Measurements from ENCODE around the gene STARD5.

The STARD5 gene

DNA sequence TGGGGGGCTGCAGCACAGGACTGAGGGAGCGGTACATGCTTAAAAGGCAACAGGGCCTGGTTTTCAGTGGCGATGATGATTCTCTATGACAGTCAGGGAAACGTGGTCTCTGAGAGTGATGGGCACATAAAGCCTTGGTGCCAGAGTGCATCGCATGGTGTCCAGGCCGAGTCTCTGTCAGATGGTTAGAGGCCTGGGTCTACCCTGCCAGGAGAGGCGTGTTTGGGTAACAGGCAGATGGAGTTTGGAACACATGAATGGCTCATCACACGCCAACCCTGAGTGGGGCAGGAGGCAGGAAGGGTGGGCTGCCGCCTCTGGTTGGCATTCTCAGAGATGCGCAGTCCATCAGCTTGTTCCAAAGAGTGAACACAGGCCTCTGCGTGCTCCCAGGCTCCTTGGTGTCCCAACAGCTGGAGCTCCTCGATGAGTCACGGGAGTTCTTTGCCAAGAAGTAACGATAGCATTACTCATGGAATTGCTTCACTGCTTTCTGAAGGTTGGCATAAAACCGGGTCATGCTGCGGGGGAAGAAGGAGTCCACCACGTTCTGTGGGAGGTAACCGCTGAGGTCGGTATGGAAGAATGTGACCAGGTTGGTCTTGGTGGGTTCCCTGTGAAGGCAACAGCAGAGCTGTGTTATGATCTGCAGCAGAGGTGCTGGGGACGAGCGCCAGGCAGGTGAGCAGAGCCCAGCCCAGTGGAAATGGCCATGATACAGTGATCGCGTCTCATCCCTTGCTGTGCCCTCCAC, 11.0 kb downstream of the STARD5 start:
- 91 to 94% methylated on average over 19 to 22 of the region's 22 CpGs for WGBS, 2 experiments (ENCODE audit: insufficient coverage in 2 of 2)
- Histone ChIP-seq H3K9me3 (ENCODE audit: control insufficient read depth, low read length) (no peaks in the 10 kb centered on the region), H3K4me3 (ENCODE audit: extremely low read depth, insufficient read depth, low read length, poor library complexity, severe bottlenecking) (no peak overlapping the region), H3K4me1 (ENCODE audit: control insufficient read depth, insufficient read depth, low read length, poor library complexity, severe bottlenecking) (no peaks in the 10 kb centered on the region), H3K36me3 (ENCODE audit: control insufficient read depth, insufficient read depth, low read length) (peaks cover 14% of the 10 kb centered on the region), H3K27ac (ENCODE audit: low read depth, low read length, severe bottlenecking) (no peak overlapping the region)

DNA sequence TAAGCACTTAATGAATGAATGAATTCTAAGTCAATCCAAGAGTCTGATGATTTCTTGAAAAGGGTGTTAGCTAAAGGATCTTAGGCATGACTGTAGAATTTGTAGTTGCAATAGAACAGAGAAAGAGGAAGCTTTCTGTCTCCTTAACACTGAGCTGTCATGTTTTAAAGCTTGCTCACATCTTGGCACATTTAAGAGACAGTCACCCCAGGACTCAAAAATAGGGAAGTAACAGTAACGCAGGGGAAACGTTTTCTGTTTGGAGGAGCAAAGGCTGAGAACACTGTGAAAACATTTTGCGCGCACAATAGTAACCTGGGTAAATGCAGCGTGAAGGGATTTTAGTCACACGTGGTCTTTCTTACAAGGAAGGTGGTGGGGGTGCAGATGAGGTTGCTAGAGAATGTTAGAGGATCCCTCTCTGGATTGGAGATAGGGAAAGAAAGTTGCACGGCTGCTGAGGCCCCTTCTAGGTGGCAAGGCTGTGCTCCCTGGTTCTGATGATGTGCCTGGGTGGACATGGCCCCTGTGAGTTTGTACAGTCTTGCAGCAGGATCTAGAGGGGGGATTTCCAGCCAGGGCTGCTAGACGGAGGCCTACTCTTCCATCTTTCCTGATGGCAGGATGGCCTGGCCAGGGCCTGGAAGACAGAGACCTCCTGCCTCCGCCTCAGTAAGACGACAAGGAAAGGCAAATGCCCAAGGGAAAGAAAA, 12.0 kb downstream of the STARD5 start:
- Histone ChIP-seq H3K36me3 (ENCODE audit: control insufficient read depth, insufficient read depth, low read length) (peaks cover 14% of the 10 kb centered on the region), H3K4me3 (ENCODE audit: extremely low read depth, insufficient read depth, low read length, poor library complexity, severe bottlenecking) (no peak overlapping the region), H3K4me1 (ENCODE audit: control insufficient read depth, insufficient read depth, low read length, poor library complexity, severe bottlenecking) (no peaks in the 10 kb centered on the region), H3K9me3 (ENCODE audit: control insufficient read depth, low read length) (no peaks in the 10 kb centered on the region), H3K27ac (ENCODE audit: low read depth, low read length, severe bottlenecking) (no peak overlapping the region)
- 95 to 99% methylated on average over 10 of the region's 10 CpGs for WGBS, 2 experiments (ENCODE audit: insufficient coverage in 2 of 2)

DNA sequence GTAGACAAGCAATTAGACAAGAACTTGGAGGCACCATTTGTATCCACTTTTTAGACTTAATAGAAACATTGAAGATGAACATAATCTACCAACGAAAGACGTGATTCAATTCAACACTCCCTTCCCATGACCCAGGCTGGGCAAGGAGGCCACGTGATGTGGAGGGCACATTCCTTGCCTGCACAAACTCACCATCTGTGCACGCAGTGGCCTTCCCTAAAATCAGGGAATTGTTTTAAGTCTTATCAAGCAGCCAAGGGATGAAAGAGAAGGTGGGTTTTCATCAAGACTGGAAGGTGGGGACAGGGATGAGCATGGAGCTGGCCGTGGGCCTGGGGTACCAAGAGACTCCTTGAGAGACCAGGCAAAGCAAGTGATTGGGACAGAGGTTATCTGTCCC, 13.5 kb downstream of the STARD5 start:
- peaks cover 6% of the 10 kb centered on the region for H3K36me3 ChIP-seq (ENCODE audit: control insufficient read depth, insufficient read depth, low read length)
- no peaks in the 10 kb centered on the region for H3K4me1 ChIP-seq (ENCODE audit: control insufficient read depth, insufficient read depth, low read length, poor library complexity, severe bottlenecking)
- H3K4me3 ChIP-seq (ENCODE audit: extremely low read depth, insufficient read depth, low read length, poor library complexity, severe bottlenecking), result no peak overlapping the region
- 98 to 100% methylated on average over 3 to 5 of the region's 5 CpGs for WGBS, 2 experiments (ENCODE audit: insufficient coverage in 2 of 2)
- no peak overlapping the region for H3K27ac ChIP-seq (ENCODE audit: low read depth, low read length, severe bottlenecking)
- no peaks in the 10 kb centered on the region for H3K9me3 ChIP-seq (ENCODE audit: control insufficient read depth, low read length)

DNA sequence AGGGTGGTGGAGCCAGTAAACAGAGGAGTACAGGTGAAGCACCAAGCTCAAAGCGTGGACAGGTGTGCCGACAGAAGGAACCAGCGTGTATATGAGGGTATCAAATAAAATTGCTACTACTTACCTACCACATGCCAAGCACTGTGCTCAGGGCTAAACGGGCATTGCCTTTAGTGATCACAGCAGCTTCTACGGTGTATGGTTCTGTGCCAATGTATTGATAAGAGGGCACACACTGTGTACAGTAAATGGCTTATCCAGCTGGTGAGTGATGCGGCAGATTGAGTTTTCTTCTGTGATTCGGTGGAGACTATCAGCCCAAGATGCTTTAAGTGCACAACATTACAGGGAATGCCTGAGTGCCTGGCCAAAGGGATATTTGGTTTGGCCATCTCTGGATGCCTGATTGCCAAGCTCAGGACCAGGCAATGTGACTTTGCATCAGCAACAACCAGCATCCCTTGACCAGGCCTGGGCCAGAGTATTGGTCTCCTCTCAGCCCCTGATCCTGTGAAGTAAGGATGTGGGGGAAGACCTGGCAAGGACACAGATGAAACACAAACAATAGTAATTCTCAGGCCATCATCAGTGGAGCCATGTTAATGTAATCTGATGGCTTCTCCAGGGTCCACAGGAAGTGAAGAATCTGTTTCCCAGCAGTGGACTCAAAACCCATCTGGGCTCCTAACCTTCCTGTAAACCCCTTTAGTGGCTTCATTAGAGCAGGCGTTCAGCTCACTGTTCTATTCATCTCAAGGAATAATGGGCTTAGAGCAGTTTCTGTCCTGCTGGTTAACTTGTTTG, 14.1 kb downstream of the STARD5 start:
- H3K4me1 ChIP-seq (ENCODE audit: control insufficient read depth, insufficient read depth, low read length, poor library complexity, severe bottlenecking), result no peaks in the 10 kb centered on the region
- H3K36me3 ChIP-seq (ENCODE audit: control insufficient read depth, insufficient read depth, low read length), result peaks cover 6% of the 10 kb centered on the region
- H3K4me3 ChIP-seq (ENCODE audit: extremely low read depth, insufficient read depth, low read length, poor library complexity, severe bottlenecking), result no peak overlapping the region
- no peak overlapping the region for H3K27ac ChIP-seq (ENCODE audit: low read depth, low read length, severe bottlenecking)
- WGBS, 2 experiments (ENCODE audit: insufficient coverage in 2 of 2), result 87 to 97% methylated on average over 4 to 6 of the region's 8 CpGs
- H3K9me3 ChIP-seq (ENCODE audit: control insufficient read depth, low read length), result no peaks in the 10 kb centered on the region

DNA sequence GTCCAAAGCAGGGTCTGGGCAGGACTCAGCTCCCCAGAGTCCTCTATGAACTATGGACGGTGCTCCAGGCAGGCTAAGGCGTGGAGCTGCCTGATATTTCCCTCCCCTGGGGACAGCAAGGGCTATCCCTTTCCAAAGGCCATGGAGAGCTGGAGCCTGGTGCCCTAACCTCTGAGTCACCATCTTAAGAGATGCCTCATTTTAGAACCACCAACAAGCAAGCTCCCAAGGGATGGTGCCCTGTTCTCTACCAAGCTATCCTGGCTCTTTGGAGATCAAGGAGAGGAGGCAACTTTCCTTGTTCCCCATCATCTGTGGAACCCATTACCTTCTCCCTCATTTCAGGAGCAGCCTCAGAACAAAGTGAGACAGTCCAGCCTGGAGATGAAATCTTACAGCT, 15.7 kb downstream of the STARD5 start:
- WGBS, 2 experiments (ENCODE audit: insufficient coverage in 2 of 2), result 100% methylated on average over 1 to 2 of the region's 2 CpGs
- H3K4me3 ChIP-seq (ENCODE audit: extremely low read depth, insufficient read depth, low read length, poor library complexity, severe bottlenecking), result no peak overlapping the region
- H3K36me3 ChIP-seq (ENCODE audit: control insufficient read depth, insufficient read depth, low read length), result peaks cover 6% of the 10 kb centered on the region

DNA sequence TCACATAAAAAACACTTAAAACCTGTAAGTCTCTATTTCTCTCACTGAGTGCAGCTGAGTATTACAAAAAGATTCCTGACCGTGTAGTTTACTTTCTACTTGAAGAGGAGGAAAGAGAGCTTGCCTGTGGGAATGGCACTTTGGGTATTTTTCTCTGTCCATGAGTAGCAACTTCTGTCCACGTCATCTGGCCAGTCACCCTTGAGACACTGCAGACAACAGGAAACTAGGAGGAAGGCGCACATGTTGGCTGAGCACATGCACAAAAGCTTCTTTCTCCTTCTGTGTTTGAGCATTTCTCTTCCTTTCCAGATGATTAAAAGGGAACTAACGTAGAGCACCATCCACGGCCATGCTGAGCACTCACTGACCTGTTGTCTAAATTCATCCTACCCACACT, 19.7 kb downstream of the STARD5 start:
- Histone ChIP-seq H3K4me3 (ENCODE audit: extremely low read depth, insufficient read depth, low read length, poor library complexity, severe bottlenecking) (no peak overlapping the region), H3K4me1 (ENCODE audit: control insufficient read depth, insufficient read depth, low read length, poor library complexity, severe bottlenecking) (peaks cover 11% of the 10 kb centered on the region), H3K36me3 (ENCODE audit: control insufficient read depth, insufficient read depth, low read length) (no peaks in the 10 kb centered on the region), H3K27ac (ENCODE audit: low read depth, low read length, severe bottlenecking) (peak overlapping the region; percentile 91), H3K9me3 (ENCODE audit: control insufficient read depth, low read length) (no peaks in the 10 kb centered on the region)
- WGBS, 2 experiments (ENCODE audit: insufficient coverage in 2 of 2), result 91 to 94% methylated on average over 3 to 4 of the region's 5 CpGs

More for the DNA sequence above, 15.7 kb downstream of the STARD5 start:
- peaks cover 11% of the 10 kb centered on the region for H3K4me1 ChIP-seq (ENCODE audit: control insufficient read depth, insufficient read depth, low read length, poor library complexity, severe bottlenecking)
- H3K9me3 ChIP-seq (ENCODE audit: control insufficient read depth, low read length), result no peaks in the 10 kb centered on the region
- H3K27ac ChIP-seq (ENCODE audit: low read depth, low read length, severe bottlenecking), result no peak overlapping the region

DNA sequence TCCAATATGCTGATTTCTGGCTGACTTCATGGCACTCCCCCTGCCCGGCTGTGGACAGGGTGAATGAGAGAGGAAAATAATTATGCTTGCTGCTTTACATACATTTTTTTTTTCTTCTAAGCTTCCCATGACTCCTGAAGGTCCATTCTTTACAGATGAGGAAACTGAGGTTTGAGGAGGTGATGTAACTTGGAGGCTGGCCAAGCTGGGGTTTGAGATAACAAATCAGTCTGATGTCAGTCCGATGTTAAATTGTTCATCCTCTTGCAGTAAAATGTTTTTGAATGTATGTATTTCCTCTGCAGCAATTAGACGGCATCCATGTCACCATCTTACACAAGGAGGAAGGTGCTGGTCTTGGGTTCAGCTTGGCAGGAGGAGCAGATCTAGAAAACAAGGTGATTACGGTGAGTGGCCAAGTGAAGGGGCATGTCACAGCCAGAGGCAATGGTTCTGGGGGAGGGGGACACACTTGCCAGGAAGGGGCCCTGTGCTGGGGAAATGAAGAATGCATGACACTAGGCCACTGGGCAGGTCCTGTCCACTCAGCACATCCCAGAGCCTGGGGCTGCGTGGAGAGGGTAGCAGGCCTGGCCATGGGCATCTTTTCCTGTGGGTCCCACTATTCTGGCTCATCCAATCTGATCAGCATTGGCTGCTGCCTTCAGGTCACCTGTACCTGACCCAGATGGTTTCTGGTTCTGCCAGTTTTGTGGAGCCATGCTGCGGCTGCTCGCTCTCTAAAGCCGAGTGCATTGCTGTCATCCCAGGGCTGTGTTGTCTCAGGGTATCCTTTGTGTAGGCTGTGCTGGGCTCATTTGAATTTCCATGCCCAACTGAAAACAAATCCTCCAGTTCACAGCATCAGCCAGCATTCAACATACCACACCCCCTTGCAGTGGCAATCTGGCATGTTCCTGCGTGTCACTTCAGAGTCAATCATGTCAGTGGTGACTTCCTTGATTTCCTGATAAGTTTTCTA, 20.4 kb downstream of the STARD5 start:
- WGBS, 2 experiments (ENCODE audit: insufficient coverage in 2 of 2), result 63 to 65% methylated on average over 6 to 7 of the region's 9 CpGs
- Histone ChIP-seq H3K27ac (ENCODE audit: low read depth, low read length, severe bottlenecking) (peak overlapping the region; percentile 91), H3K4me1 (ENCODE audit: control insufficient read depth, insufficient read depth, low read length, poor library complexity, severe bottlenecking) (peaks cover 11% of the 10 kb centered on the region), H3K9me3 (ENCODE audit: control insufficient read depth, low read length) (no peaks in the 10 kb centered on the region), H3K36me3 (ENCODE audit: control insufficient read depth, insufficient read depth, low read length) (no peaks in the 10 kb centered on the region), H3K4me3 (ENCODE audit: extremely low read depth, insufficient read depth, low read length, poor library complexity, severe bottlenecking) (no peak overlapping the region)

DNA sequence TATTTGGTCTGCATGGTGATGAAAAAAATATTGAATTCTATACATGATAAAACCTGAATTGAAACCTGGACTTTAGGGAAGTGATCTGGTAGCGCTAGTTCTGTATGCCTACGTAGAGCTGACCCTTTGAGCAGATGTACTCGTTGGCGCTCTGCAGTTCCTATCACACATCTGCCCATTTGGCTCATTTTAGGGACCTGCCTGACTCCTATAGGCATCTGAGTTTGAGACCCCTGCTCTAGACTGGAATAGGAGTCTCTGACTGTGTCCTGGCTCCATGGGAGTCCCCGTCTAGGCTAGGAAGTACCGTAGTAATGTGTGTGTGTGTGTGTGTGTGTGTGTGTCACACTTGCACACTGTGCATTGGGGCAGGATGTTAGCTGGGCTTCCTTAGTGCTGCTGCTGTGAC, 21.2 kb downstream of the STARD5 start:
- peaks cover 11% of the 10 kb centered on the region for H3K4me1 ChIP-seq (ENCODE audit: control insufficient read depth, insufficient read depth, low read length, poor library complexity, severe bottlenecking)
- 89 to 95% methylated on average over 6 of the region's 6 CpGs for WGBS, 2 experiments (ENCODE audit: insufficient coverage in 2 of 2)
- H3K4me3 ChIP-seq (ENCODE audit: extremely low read depth, insufficient read depth, low read length, poor library complexity, severe bottlenecking), result no peak overlapping the region
- H3K27ac ChIP-seq (ENCODE audit: low read depth, low read length, severe bottlenecking), result no peak overlapping the region
- H3K36me3 ChIP-seq (ENCODE audit: control insufficient read depth, insufficient read depth, low read length), result no peaks in the 10 kb centered on the region
- H3K9me3 ChIP-seq (ENCODE audit: control insufficient read depth, low read length), result no peaks in the 10 kb centered on the region

DNA sequence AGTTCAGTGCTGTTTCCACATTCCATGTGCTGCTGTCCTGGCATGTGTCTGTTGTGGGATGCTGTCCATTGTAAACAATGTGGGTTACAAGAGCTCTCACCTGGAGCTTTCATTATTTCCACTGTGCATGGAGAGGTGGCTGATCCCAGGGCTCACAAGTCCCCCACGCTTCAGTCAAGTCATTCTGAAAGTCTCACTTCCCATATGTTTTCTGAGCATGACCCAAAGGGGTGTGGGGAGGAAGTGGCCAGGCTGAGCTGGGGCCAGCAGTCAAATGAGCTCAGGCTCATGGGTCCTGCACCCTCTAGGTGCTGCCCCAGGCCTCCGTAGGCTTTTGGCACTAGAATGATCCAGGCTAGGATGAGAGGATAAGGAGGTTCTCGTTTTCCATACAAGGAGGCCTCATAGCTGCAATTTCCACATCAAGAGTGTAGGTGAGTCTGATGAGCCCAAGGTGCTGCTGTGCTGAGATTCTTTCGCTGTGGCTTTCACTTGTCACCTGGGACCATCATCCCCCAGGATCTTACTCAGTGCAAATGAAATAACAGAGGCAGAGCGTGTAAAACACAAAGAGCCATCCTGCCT, 22.0 kb downstream of the STARD5 start:
- H3K4me3 ChIP-seq (ENCODE audit: extremely low read depth, insufficient read depth, low read length, poor library complexity, severe bottlenecking), result no peak overlapping the region
- 87 to 92% methylated on average over 3 to 4 of the region's 5 CpGs for WGBS, 2 experiments (ENCODE audit: insufficient coverage in 2 of 2)

More for the DNA sequence above, 22.0 kb downstream of the STARD5 start:
- Histone ChIP-seq H3K27ac (ENCODE audit: low read depth, low read length, severe bottlenecking) (no peak overlapping the region), H3K9me3 (ENCODE audit: control insufficient read depth, low read length) (no peaks in the 10 kb centered on the region), H3K4me1 (ENCODE audit: control insufficient read depth, insufficient read depth, low read length, poor library complexity, severe bottlenecking) (peaks cover 11% of the 10 kb centered on the region), H3K36me3 (ENCODE audit: control insufficient read depth, insufficient read depth, low read length) (no peaks in the 10 kb centered on the region)

Data from mesodermal cell (in vitro differentiated cells).